Muscle of leg (tissue), 9 donors: ENCODE data around the gene CHI3L2. TPM values are rescaled to one million over a fixed set of nuclear protein-coding genes. Genes with fewer than 3 reads are reported as not detected.

ENCODE experiments used
- polyA plus RNA-seq, 8 donors: library from polyadenylated mRNA; unstranded; fragments of 120-200 nt; gene quantifications; one replicate each; pipeline versions ENCODE4 v1.2.1 to v1.2.3, GENCODE V29; 2013; ENCODE audit warnings: inconsistent platforms in 1 of 8, low replicate concordance in 1 of 8; ENCODE audit not compliant: insufficient read length in 8 of 8, insufficient read depth in 1 of 8
- total RNA-seq: library from RNA; stranded (reverse); fragments of 120-200 nt; gene quantifications from one replicate; pipeline ENCODE4 v1.2.4, GENCODE V29; 2013

CHI3L2 gene
- total and polyA plus RNA-seq, 9 donors: 0.06 to 0.31 (median 0.21) TPM; not detected in 3

Other genes with a start within 250 kb of the CHI3L2 start
- gene DRAM2, start 87.6 kb upstream of the CHI3L2 start, total RNA-seq: 31.4 TPM
- gene DRAM2, start 87.6 kb upstream of the CHI3L2 start, polyA plus RNA-seq: 10 to 100 TPM; 34.5 to 45.0 (median 39.5) TPM
- gene CEPT1, start 87.5 kb upstream of the CHI3L2 start, total RNA-seq: 25.5 TPM
- 10 to 100 TPM; 17.7 to 26.2 (median 22.8) TPM for gene CEPT1, start 87.5 kb upstream of the CHI3L2 start, polyA plus RNA-seq
- 2.5 TPM for gene DENND2D, start 27.1 kb upstream of the CHI3L2 start, total RNA-seq
- gene DENND2D, start 27.1 kb upstream of the CHI3L2 start, polyA plus RNA-seq: 1 to 10 TPM in 6 of 8 donors, under 1 TPM in 2; 0.94 to 3.2 (median 1.3) TPM
- gene CHIA, start 63.1 kb downstream of the CHI3L2 start, total RNA-seq: not detected
- gene CHIA, start 63.1 kb downstream of the CHI3L2 start, polyA plus RNA-seq: not detected
- gene OVGP1, start 200.0 kb downstream of the CHI3L2 start, total RNA-seq: 1.5 TPM
- gene OVGP1, start 200.0 kb downstream of the CHI3L2 start, polyA plus RNA-seq: 1 to 10 TPM in 5 of 8 donors, under 1 TPM in 3; 0.79 to 1.8 (median 1.2) TPM
- 27.5 TPM for gene WDR77, start 221.5 kb downstream of the CHI3L2 start, total RNA-seq
- gene WDR77, start 221.5 kb downstream of the CHI3L2 start, polyA plus RNA-seq: 10 to 100 TPM; 34.4 to 42.9 (median 37.2) TPM
- 368 TPM for gene ATP5PB, start 221.8 kb downstream of the CHI3L2 start, total RNA-seq
- gene ATP5PB, start 221.8 kb downstream of the CHI3L2 start, polyA plus RNA-seq: 100 to 1,000 TPM; 274 to 318 (median 288) TPM
- 2.2 TPM for gene C1orf162, start 246.3 kb downstream of the CHI3L2 start, total RNA-seq
- gene C1orf162, start 246.3 kb downstream of the CHI3L2 start, polyA plus RNA-seq: 1 to 10 TPM; 2.6 to 5.5 (median 3.7) TPM